T-helper 9 cell (primary cell): ENCODE data around the gene IFI27.
"Not testable (repeated sequence)": the region's sequence is repeated elsewhere in the genome, so short reads cannot be mapped to it uniquely, and the experiment has no call there.

Experiments
- DNase-seq: peaks from one replicate; pipeline ENCODE4 v3.0.0-alpha.2; 2020
- total RNA-seq, 2 donors: gene quantifications; one replicate each; lab custom pipeline; 2026; lab: John Stamatoyannopoulos, UW

IFI27 gene
- 0.42 to 2.9 reads per million in 2 donors for total RNA-seq

GRCh38 chr14:94110552-94111181, at the start of gene IFI27:
Gene IFI27 (plus strand): TSS chr14:94110736.
- no peak for DNase-seq

- DNase-seq: no peak
Observed at GRCh38 chr14:94062344-94062940, 48.1 kb upstream of the IFI27 start.

GRCh38 chr14:94066089-94066676, 44.4 kb upstream of the IFI27 start:
- no peak for DNase-seq

- DNase-seq: not testable (repeated sequence)
Observed at GRCh38 chr14:94072076-94072475, 38.5 kb upstream of the IFI27 start.

GRCh38 chr14:94074534-94074933, 36.0 kb upstream of the IFI27 start:
- no peak for DNase-seq

- DNase-seq: no peak
Observed at GRCh38 chr14:94075008-94075407, 35.5 kb upstream of the IFI27 start.

GRCh38 chr14:94077111-94077821, 33.3 kb upstream of the IFI27 start:
- DNase-seq: no peak

- DNase-seq: no peak
Observed at GRCh38 chr14:94077823-94078222, 32.7 kb upstream of the IFI27 start.

GRCh38 chr14:94079891-94080620, 30.5 kb upstream of the IFI27 start:
- no peak for DNase-seq

- peak; percentile 95 for DNase-seq
Observed at GRCh38 chr14:94080621-94081385, 29.7 kb upstream of the IFI27 start, which contains the start of the genes DDX24 and IFI27L1. Gene DDX24 (minus strand): TSS chr14:94081202. CDS start chr14:94079742, 1,460 bp downstream. Gene IFI27L1 (plus strand): TSS chr14:94081310. CDS start chr14:94096938, 15,628 bp downstream.

GRCh38 chr14:94081386-94081820, 29.1 kb upstream of the IFI27 start:
- DNase-seq: no peak

- DNase-seq: no peak
Observed at GRCh38 chr14:94087891-94088290, 22.6 kb upstream of the IFI27 start.

- no peak for DNase-seq
Observed at GRCh38 chr14:94088516-94088915, 22.0 kb upstream of the IFI27 start.

- DNase-seq: no peak
Observed at GRCh38 chr14:94089479-94089878, 21.1 kb upstream of the IFI27 start.

GRCh38 chr14:94093418-94093817, 17.1 kb upstream of the IFI27 start:
- no peak for DNase-seq

- no peak for DNase-seq
Observed at GRCh38 chr14:94097091-94097490, 13.4 kb upstream of the IFI27 start.

GRCh38 chr14:94098326-94098992, 12.1 kb upstream of the IFI27 start:
- no peak for DNase-seq

GRCh38 chr14:94099006-94099405, 11.5 kb upstream of the IFI27 start:
- no peak for DNase-seq

- DNase-seq: no peak
Observed at GRCh38 chr14:94100847-94101246, 9.7 kb upstream of the IFI27 start.

GRCh38 chr14:94101748-94102147, 8.8 kb upstream of the IFI27 start:
- no peak for DNase-seq

GRCh38 chr14:94102768-94103482, 7.6 kb upstream of the IFI27 start:
- no peak for DNase-seq
